AG04449 (cell line): ENCODE results near the gene CEP162.

Source experiments
- CTCF ChIA-PET: fragments of 350-600 bp; formaldehyde crosslinking; extraction: SDS; loops from one replicate; lab custom pipeline; 2021; ENCODE audit warnings: antibody characterized with exemption; lab: Yijun Ruan, JAX
- POLR2A ChIA-PET: fragments of 400-600, 350-600 bp; formaldehyde crosslinking; extraction: SDS; loops from one replicate; lab custom pipeline; 2020; ENCODE audit warnings: antibody characterized with exemption, inconsistent platforms; lab: Yijun Ruan, JAX
- DNase-seq: peaks from one replicate; pipeline ENCODE4 v3.0.0-alpha.2; 2010; ENCODE audit warnings: low read depth, low spot score
- H3K4me3 ChIP-seq: 2 replicates; pipeline ENCODE4 v1.5.1; 2011; ENCODE audit warnings: low read depth, mild to moderate bottlenecking, control low read depth, low read length
- CTCF ChIP-seq: IDR thresholded peaks from one replicate; pipeline ENCODE4 v1.5.1; 2011; ENCODE audit warnings: mild to moderate bottlenecking, moderate library complexity, low read length, control low read depth, inconsistent platforms; ENCODE audit not compliant: insufficient read depth; ENCODE audit errors: missing control alignments

Gene CEP162, protein sequence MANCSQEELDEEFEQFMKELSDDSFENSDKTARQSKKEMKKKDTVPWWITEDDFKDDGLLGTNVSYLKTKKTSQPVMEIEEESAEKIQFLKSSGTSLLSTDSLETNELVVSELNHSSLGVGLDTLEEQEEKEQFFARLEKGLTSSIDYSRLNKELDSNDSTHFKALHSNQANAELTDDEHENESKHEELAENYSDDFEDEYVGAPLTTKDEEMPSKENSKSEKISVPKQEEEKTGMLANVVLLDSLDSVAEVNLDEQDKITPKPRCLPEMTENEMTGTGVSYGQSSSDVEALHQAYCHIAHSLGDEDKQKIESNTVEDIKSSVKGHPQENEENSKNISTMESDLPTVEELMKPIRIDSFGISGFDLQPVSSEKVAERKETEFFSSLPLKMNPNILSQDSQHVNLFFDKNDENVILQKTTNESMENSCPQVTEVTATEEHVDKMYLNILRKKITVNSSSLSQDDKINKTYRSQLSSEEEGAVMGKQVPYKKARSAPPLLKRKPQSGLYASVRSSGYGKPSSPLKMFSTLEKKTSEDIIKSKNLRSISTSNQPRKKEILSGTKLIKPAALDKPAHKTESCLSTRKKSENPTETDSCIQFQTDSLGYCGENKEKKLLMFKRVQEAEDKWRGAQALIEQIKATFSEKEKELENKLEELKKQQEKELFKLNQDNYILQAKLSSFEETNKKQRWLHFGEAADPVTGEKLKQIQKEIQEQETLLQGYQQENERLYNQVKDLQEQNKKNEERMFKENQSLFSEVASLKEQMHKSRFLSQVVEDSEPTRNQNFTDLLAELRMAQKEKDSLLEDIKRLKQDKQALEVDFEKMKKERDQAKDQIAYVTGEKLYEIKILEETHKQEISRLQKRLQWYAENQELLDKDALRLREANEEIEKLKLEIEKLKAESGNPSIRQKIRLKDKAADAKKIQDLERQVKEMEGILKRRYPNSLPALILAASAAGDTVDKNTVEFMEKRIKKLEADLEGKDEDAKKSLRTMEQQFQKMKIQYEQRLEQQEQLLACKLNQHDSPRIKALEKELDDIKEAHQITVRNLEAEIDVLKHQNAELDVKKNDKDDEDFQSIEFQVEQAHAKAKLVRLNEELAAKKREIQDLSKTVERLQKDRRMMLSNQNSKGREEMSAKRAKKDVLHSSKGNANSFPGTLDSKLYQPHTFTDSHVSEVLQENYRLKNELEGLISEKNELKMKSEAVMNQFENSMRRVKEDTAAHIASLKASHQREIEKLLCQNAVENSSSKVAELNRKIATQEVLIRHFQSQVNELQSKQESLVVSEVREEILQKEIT (N-terminal part only)

DNA sequence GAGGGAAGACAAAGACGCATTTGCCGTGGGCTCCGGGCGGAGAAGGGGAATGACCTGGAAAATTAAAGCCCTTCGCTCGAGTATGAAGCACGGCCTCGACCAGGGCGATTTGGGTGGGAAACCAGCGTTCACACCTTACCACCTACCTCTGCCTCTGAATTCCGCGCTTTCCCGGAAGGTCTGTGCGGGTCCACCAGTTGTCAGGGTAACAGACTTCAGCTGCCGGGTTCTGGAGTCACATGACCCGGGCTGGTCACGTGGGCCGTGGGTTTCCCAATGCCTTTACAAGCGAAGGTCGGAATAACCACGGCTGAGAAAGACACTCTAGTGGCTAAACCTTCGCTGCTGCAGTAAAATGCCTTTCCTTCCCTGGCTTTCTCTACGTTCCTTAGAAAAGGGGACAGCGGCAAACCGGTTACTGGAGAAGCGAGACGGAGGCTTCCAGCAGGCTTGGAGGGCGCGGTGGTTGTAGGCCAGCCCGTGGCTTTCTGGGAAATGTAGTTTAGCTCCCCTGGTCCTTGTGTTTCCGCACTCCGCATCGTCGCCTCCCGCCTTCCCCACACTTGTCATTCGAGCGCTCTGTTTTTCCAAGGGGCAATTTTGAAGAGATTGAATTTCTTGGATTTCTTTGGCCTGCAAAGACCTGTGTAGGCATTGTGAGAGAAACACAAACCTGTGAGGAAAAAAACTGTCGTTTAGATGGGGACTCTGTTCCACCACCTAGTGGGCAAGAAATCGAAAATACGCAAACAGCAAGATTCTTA lies at the start of gene CEP162:
Gene CEP162 (minus strand): TSS at position 210 of the 764 bp plus-strand sequence. CDS start 1,250 bp downstream, outside the sequence.
- TF ChIP-seq CTCF, result peak; percentile 47
- POLR2A ChIA-PET, result interaction anchor here (0.6 kb wide), 1 partner anchor 269 kb away, joined by 3 read pairs; no protein-coding TSS in a partner anchor
- CTCF ChIA-PET, result interaction anchor here (0.7 to 4.1 kb wide), 23 partner anchors 8 to 1096 kb away, joined by 3 to 39 read pairs (median 4); partner anchors contain the start of gene CYB5R4
- H3K4me3 ChIP-seq, result peak within 1 kb of the TSS; percentile 95
- DNase-seq, result no peak

DNA sequence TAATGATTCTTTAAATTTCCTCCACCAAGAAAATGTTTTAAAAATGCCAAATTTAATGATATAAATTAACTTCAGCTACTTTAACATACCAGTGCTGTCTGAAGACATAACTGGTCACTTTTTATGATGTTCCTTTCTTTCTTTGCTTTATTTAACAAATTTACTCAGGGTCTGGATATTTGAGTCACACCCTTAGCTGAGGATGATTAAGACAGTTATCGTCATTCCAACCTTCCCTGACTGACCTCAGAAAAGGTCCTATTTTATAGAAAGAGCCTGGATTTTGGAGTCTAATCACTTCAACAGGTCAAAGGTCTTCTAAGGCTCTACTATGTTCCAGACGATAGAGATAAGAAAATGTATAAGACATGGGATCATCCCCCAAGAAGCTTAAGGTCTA lies 47.4 kb upstream of the CEP162 start:
- TF ChIP-seq CTCF, result no peak
- CTCF ChIA-PET, result interaction anchor here (1.1 to 1.4 kb wide), 2 partner anchors 9 to 1048 kb away, joined by 3 to 4 read pairs; no protein-coding TSS in a partner anchor
- no peak overlapping the region for H3K4me3 ChIP-seq
- DNase-seq, result no peak
- POLR2A ChIA-PET, result interaction anchor here (0.6 kb wide), 1 partner anchor 10 kb away, joined by 3 read pairs; no protein-coding TSS in a partner anchor

DNA sequence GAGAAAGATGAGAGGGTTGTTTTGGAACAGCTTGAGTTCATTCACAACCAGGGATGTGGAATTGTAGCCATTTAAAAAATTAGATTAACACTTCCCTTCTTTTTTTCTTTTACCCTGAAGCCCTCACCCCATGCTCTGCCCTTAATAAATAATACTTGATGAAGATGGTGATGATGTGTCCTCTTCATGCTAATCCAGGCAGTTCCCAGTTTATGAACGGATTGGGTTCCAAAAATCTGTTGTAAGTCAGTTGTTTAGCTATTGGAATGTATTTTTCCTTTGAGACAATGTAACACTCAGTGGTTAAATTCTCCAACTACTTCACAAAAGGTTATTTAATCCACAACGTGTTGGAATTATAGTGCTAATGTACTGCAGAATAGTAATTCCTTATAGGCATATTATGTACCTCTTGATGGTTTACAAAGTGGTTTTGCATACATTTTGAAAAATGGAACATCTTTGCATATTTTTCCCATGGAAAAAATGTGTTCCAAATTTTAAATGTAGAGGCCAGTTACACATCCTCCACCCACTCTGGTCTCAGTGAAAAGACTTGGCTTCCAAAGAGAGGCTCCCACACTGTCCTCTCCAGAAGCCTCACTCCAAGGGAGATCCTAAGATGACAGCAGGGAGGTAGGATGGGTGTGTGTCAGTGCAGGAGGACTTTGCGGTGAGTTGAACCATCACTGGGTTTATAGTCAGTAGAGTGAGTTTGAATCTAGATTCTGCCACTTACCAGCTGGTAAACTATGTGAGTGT lies 45.8 kb upstream of the CEP162 start:
- ChIA-PET CTCF (interaction anchor here (1.1 kb wide), 1 partner anchor 1050 kb away, joined by 3 read pairs; no protein-coding TSS in a partner anchor), POLR2A (no interaction called here)
- H3K4me3 ChIP-seq, result no peak overlapping the region
- no peak for TF ChIP-seq CTCF
- no peak for DNase-seq

GRCh38 chr6:84272298-84272697 lies 44.9 kb upstream of the CEP162 start:
- POLR2A ChIA-PET, result no interaction called here
- CTCF ChIA-PET, result no interaction called here
- TF ChIP-seq CTCF, result no peak
- no peak overlapping the region for H3K4me3 ChIP-seq
- DNase-seq, result no peak

- no peak for DNase-seq
- POLR2A ChIA-PET, result interaction anchor here (0.6 kb wide), 1 partner anchor 185 kb away, joined by 3 read pairs; no protein-coding TSS in a partner anchor
- no peak overlapping the region for H3K4me3 ChIP-seq
- CTCF ChIA-PET, result no interaction called here
- TF ChIP-seq CTCF, result no peak
These were observed 43.7 kb upstream of the CEP162 start for GRCh38 chr6:84271061-84271716.
